Osteocyte (in vitro differentiated cells): ENCODE measurements around the gene IFI35. TPM values are rescaled to one million over a fixed set of nuclear protein-coding genes. Genes with fewer than 3 reads are reported as not detected.

ENCODE experiments used
- DNase-seq: peaks from one replicate; pipeline ENCODE4 v3.0.0; 2021; ENCODE audit warnings: mixed read lengths; ENCODE audit not compliant: unreplicated experiment; ENCODE audit errors: extremely low spot score
- H3K27ac Mint-ChIP-seq: one replicate; pipeline ENCODE4 v1.8.0; 2021; ENCODE audit warnings: mild to moderate bottlenecking, mixed read lengths; ENCODE audit not compliant: unreplicated experiment
- H3K27me3 Mint-ChIP-seq: one replicate; pipeline ENCODE4 v1.8.0; 2021; ENCODE audit warnings: mixed read lengths; ENCODE audit not compliant: unreplicated experiment
- H3K36me3 Mint-ChIP-seq: one replicate; pipeline ENCODE4 v1.8.0; 2021; ENCODE audit warnings: mixed read lengths; ENCODE audit not compliant: unreplicated experiment
- H3K4me1 Mint-ChIP-seq: one replicate; pipeline ENCODE4 v1.8.0; 2021; ENCODE audit warnings: mixed read lengths; ENCODE audit not compliant: unreplicated experiment
- H3K4me3 Mint-ChIP-seq: one replicate; pipeline ENCODE4 v1.8.0; 2021; ENCODE audit warnings: mild to moderate bottlenecking, moderate library complexity, mixed read lengths; ENCODE audit not compliant: unreplicated experiment
- H3K9me3 Mint-ChIP-seq: one replicate; pipeline ENCODE4 v1.8.0; 2021; ENCODE audit warnings: mixed read lengths; ENCODE audit not compliant: unreplicated experiment
- CTCF ChIP-seq: fragments of 200-600 bp; sonication (generic); IDR thresholded peaks from 2 replicates; pipeline ENCODE4 v1.5.0; 2021; ENCODE audit warnings: antibody characterized with exemption, mild to moderate bottlenecking, moderate library complexity
- total RNA-seq: library from RNA; stranded (reverse); gene quantifications from 2 replicates; pipeline ENCODE4 v1.2.1, GENCODE V29; 2021

Gene IFI35
- total RNA-seq, 1 donor from 2014 or later: 34.4 TPM

- Mint-ChIP-seq H3K9me3 (no peaks in the 10 kb centered on the region), H3K4me3 (no peak overlapping the region), H3K27ac (peak overlapping the region; percentile 56), H3K4me1 (peaks cover 30% of the 10 kb centered on the region), H3K36me3 (peaks cover 24% of the 10 kb centered on the region), H3K27me3 (no peaks in the 10 kb centered on the region)
- no peak for TF ChIP-seq CTCF
- DNase-seq: no peak
Observed at GRCh38 chr17:43018008-43018853, 11.6 kb downstream of the IFI35 start.

GRCh38 chr17:43018932-43019331 is 12.3 kb downstream of the IFI35 start:
- peak overlapping the region; percentile 56 for H3K27ac Mint-ChIP-seq
- TF ChIP-seq CTCF: no peak
- no peak overlapping the region for H3K4me3 Mint-ChIP-seq
- no peak for DNase-seq
- peaks cover 30% of the 10 kb centered on the region for H3K4me1 Mint-ChIP-seq
- H3K27me3 Mint-ChIP-seq: no peaks in the 10 kb centered on the region
- H3K36me3 Mint-ChIP-seq: peaks cover 24% of the 10 kb centered on the region
- H3K9me3 Mint-ChIP-seq: no peaks in the 10 kb centered on the region

GRCh38 chr17:43019418-43019817 is 12.8 kb downstream of the IFI35 start:
- Mint-ChIP-seq H3K9me3 (no peaks in the 10 kb centered on the region), H3K27me3 (no peaks in the 10 kb centered on the region), H3K36me3 (peaks cover 23% of the 10 kb centered on the region), H3K4me3 (peak overlapping the region; percentile 94), H3K4me1 (peaks cover 34% of the 10 kb centered on the region), H3K27ac (peak overlapping the region; percentile 83)
- no peak for TF ChIP-seq CTCF
- no peak for DNase-seq

- H3K27ac Mint-ChIP-seq: peak overlapping the region; percentile 83
- no peak for TF ChIP-seq CTCF
- H3K4me1 Mint-ChIP-seq: peaks cover 35% of the 10 kb centered on the region
- no peaks in the 10 kb centered on the region for H3K27me3 Mint-ChIP-seq
- H3K36me3 Mint-ChIP-seq: peaks cover 19% of the 10 kb centered on the region
- peak overlapping the region; percentile 94 for H3K4me3 Mint-ChIP-seq
- no peaks in the 10 kb centered on the region for H3K9me3 Mint-ChIP-seq
- no peak for DNase-seq
Observed at GRCh38 chr17:43020030-43020621, 13.5 kb downstream of the IFI35 start.
